OCI-LY7 (cell line): ENCODE results near the gene GGCX. TPM values are rescaled to one million over a fixed set of nuclear protein-coding genes. Genes with fewer than 3 reads are reported as not detected.

Experiments used
- BruUV-seq: library from RNA; stranded (reverse); fragments of 400-500 nt; replicated peaks from 2 replicates; lab custom pipeline; 2021; lab: Mats Ljungman, UMichigan
- CTCF ChIA-PET: fragments of 300-600 bp; sonication (Branson Sonifier 250); formaldehyde crosslinking; loops from one replicate; lab custom pipeline; 2022; ENCODE audit warnings: antibody characterized with exemption; ENCODE audit not compliant: unreplicated experiment; lab: Charles Lee
- POLR2A ChIA-PET: fragments of 300-600 bp; sonication (Branson Sonifier 250); formaldehyde crosslinking; loops from one replicate; lab custom pipeline; 2022; ENCODE audit warnings: antibody characterized with exemption; lab: Charles Lee
- DNase-seq: peaks from one replicate; pipeline ENCODE4 v3.0.0-alpha.2; 2015; ENCODE audit warnings: low spot score
- H2AFZ ChIP-seq: fragments of 200-600 bp; sonication (generic), shearing (Covaris generic); 2 replicates; pipeline ENCODE4 v1.6.1; 2014; ENCODE audit warnings: mild to moderate bottlenecking, antibody characterized with exemption, low read length, moderate library complexity
- H3K27ac ChIP-seq: fragments of 200-600 bp; sonication (generic); 2 replicates; pipeline ENCODE4 v1.5.1; 2014; ENCODE audit warnings: mixed run types, low read depth, mild to moderate bottlenecking, moderate library complexity, low read length, inconsistent platforms; ENCODE audit not compliant: poor library complexity, severe bottlenecking
- H3K36me3 ChIP-seq: fragments of 200-600 bp; sonication (generic); 2 replicates; pipeline ENCODE4 v1.6.1; 2014; ENCODE audit warnings: mild to moderate bottlenecking, antibody characterized with exemption, low read length, moderate library complexity, mixed read lengths; ENCODE audit not compliant: insufficient read depth
- H3K4me1 ChIP-seq: fragments of 200-600 bp; sonication (generic); 2 replicates; pipeline ENCODE4 v1.5.1; 2014; ENCODE audit warnings: mild to moderate bottlenecking, low read length; ENCODE audit not compliant: insufficient read depth, poor library complexity, severe bottlenecking
- H3K4me2 ChIP-seq: fragments of 200-600 bp; sonication (generic); 2 replicates; pipeline ENCODE4 v1.6.1; 2014; ENCODE audit warnings: mild to moderate bottlenecking, low read length
- H3K4me3 ChIP-seq: fragments of 200-600 bp; sonication (generic); 2 replicates; pipeline ENCODE4 v1.5.1; 2014; ENCODE audit warnings: mild to moderate bottlenecking, low read depth, low read length; ENCODE audit not compliant: poor library complexity, severe bottlenecking
- H3K79me2 ChIP-seq: fragments of 200-600 bp; sonication (generic); 2 replicates; pipeline ENCODE4 v1.6.1; 2016; ENCODE audit warnings: low read depth, mild to moderate bottlenecking, low read length, moderate library complexity, mixed read lengths; ENCODE audit not compliant: insufficient read depth
- H3K9me2 ChIP-seq: fragments of 200-600 bp; sonication (generic); 2 replicates; pipeline ENCODE4 v1.6.1; 2016; ENCODE audit warnings: mild to moderate bottlenecking, low read length, mixed read lengths; ENCODE audit not compliant: insufficient read depth
- H3K9me3 ChIP-seq: fragments of 200-600 bp; sonication (generic); 2 replicates; pipeline ENCODE4 v1.6.1; 2014; ENCODE audit warnings: mild to moderate bottlenecking, mixed run types, low read length, mixed read lengths
- H4K20me1 ChIP-seq: fragments of 200-600 bp; sonication (generic); 2 replicates; pipeline ENCODE4 v1.6.1; 2014; ENCODE audit warnings: mild to moderate bottlenecking, antibody characterized with exemption, low read length, moderate library complexity, mixed read lengths; ENCODE audit not compliant: insufficient read depth
- CTCF ChIP-seq: fragments of 200-600 bp; sonication (generic); conservative IDR thresholded peaks from 2 replicates; pipeline ENCODE4 v1.5.1; 2014; ENCODE audit warnings: mild to moderate bottlenecking, antibody characterized with exemption, low read length, moderate library complexity, mixed read lengths
- EZH2phosphoT487 ChIP-seq: fragments of 200-600 bp; sonication (generic); IDR thresholded peaks from 2 replicates; pipeline ENCODE4 v1.6.1; 2018; ENCODE audit warnings: low read depth, borderline replicate concordance, mild to moderate bottlenecking, mixed run types, antibody characterized with exemption, low read length, moderate library complexity, mixed read lengths
- intact Hi-C: fragments of 100-400 bp; cut with micrococcal nuclease; formaldehyde crosslinking; loops from one replicate; pipeline ENCODE4 v1.10.0; 2022; ENCODE audit not compliant: unreplicated experiment
- total RNA-seq, 2 experiments: library from RNA; depleted of rRNA in 1 of 2; stranded (reverse); fragments of >200 nt in 1 of 2; shearing (Covaris generic) in 1 of 2; gene quantifications; 2 replicates each; pipeline ENCODE4 v1.2.3, GENCODE V29; 2014 to 2022

GGCX gene
- total RNA-seq, 2 experiments from 2014 or later: 32.5 to 33.3 TPM

DNA sequence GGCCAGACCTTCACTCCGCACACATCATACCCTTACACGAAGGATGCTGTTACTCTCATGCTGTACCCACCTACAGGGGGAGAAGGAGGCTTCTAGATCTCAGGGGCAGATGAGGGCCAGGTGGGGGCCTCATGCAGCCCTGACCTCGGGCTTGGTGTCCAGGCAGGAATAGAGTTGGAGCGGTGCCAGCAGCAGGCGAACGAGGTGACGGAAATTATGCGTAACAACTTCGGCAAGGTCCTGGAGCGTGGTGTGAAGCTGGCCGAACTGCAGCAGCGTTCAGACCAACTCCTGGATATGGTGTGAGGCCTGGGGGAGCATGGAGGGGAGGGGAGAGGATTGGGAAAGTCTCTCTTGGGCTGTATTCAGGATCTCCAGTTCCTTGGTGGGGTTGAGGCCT is 30.3 kb upstream of the GGCX start:
- intact Hi-C loops: no loop called here
- no peak overlapping the region for H2AFZ ChIP-seq
- no peak for TF ChIP-seq CTCF
- no peak for TF ChIP-seq EZH2phosphoT487
- ChIA-PET CTCF (no interaction called here), POLR2A (no interaction called here)
- H3K9me2 ChIP-seq: no peaks in the 10 kb centered on the region
- no peaks in the 10 kb centered on the region; the same call in 1 of the 2 replicates for H3K36me3 ChIP-seq
- peaks cover 17% of the 10 kb centered on the region for H3K4me1 ChIP-seq
- no peak overlapping the region for H3K4me2 ChIP-seq
- no peaks in the 10 kb centered on the region for H4K20me1 ChIP-seq
- peaks cover 9% of the 10 kb centered on the region; the same call in 1 of the 2 replicates for H3K79me2 ChIP-seq
- BruUV-seq: no TSS peak
- DNase-seq: no peak
- no peaks in the 10 kb centered on the region for H3K9me3 ChIP-seq
- H3K27ac ChIP-seq: no peak overlapping the region
- H3K4me3 ChIP-seq: no peak overlapping the region

DNA sequence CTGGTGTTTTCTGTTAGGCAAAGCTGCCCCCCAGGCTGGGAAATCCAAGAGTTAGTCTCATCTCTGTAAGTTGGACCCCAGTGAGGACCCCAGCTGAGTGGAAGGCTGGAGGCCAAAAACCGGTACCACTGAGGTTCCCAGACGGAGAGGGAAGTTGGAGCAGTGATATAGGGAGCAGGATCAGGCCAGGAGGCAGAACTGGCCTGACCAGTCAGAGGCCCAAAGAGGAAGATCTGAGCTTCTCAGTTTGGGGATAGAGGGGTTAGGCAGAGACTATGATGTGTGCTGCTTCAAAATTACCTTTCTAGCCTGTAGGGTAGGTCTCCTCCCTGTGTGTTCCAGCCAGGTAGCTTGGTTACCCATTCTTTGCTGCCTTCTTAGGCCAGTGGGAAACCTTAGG is 29.7 kb upstream of the GGCX start:
- TF ChIP-seq EZH2phosphoT487: no peak
- no peak for TF ChIP-seq CTCF
- no TSS peak for BruUV-seq
- no peak overlapping the region for H3K4me2 ChIP-seq
- DNase-seq: no peak
- no peaks in the 10 kb centered on the region for H3K9me3 ChIP-seq
- CTCF ChIA-PET: no interaction called here
- no peak overlapping the region for H2AFZ ChIP-seq
- H3K4me3 ChIP-seq: no peak overlapping the region
- peaks cover 11% of the 10 kb centered on the region for H3K4me1 ChIP-seq
- H4K20me1 ChIP-seq: no peaks in the 10 kb centered on the region
- H3K79me2 ChIP-seq: peaks cover 3% of the 10 kb centered on the region; the same call in 1 of the 2 replicates
- no peak overlapping the region for H3K27ac ChIP-seq
- POLR2A ChIA-PET: interaction anchor here (0.6 to 1.4 kb wide), 2 partner anchors 12 to 79 kb away, joined by 3 read pairs; no protein-coding TSS in a partner anchor
- H3K9me2 ChIP-seq: no peaks in the 10 kb centered on the region
- intact Hi-C loops: no loop called here
- H3K36me3 ChIP-seq: peaks cover 2% of the 10 kb centered on the region; the same call in 1 of the 2 replicates

- DNase-seq: no peak
Observed at GRCh38 chr2:85589982-85590791, 28.9 kb upstream of the GGCX start.

More at GRCh38 chr2:85589982-85590791, 28.9 kb upstream of the GGCX start:
- no peak overlapping the region for H3K27ac ChIP-seq
- H3K4me3 ChIP-seq: no peak overlapping the region
- peaks cover 3% of the 10 kb centered on the region; the same call in 1 of the 2 replicates for H3K36me3 ChIP-seq
- H3K79me2 ChIP-seq: no peaks in the 10 kb centered on the region
- H3K4me1 ChIP-seq: peaks cover 17% of the 10 kb centered on the region
- intact Hi-C loops: no loop called here
- H3K4me2 ChIP-seq: no peak overlapping the region
- no peak overlapping the region for H2AFZ ChIP-seq
- no TSS peak for BruUV-seq
- ChIA-PET POLR2A (interaction anchor here (0.5 to 1.4 kb wide), 2 partner anchors 9 to 11 kb away, joined by 3 read pairs; no protein-coding TSS in a partner anchor), CTCF (no interaction called here)
- H3K9me3 ChIP-seq: no peaks in the 10 kb centered on the region
- no peaks in the 10 kb centered on the region for H3K9me2 ChIP-seq
- H4K20me1 ChIP-seq: no peaks in the 10 kb centered on the region
- TF ChIP-seq EZH2phosphoT487 (no peak), CTCF (no peak)
